Mesenchymal stem cell (in vitro differentiated cells and primary cell): ENCODE data around the gene IL6R.

Experiments
- DNase-seq: peaks from one replicate; pipeline ENCODE4 v3.0.0-alpha.2; 2013
- H2AFZ ChIP-seq: one replicate; pipeline ENCODE4 v1.6.1; 2013; ENCODE audit warnings: low read depth, mild to moderate bottlenecking, control low read depth, inconsistent platforms, low read length, moderate library complexity
- H2AK5ac ChIP-seq: 2 replicates; pipeline ENCODE4 v1.6.1; 2013; ENCODE audit warnings: low read length, moderate library complexity, mild to moderate bottlenecking, inconsistent platforms; ENCODE audit not compliant: severe bottlenecking
- H2BK120ac ChIP-seq: one replicate; pipeline ENCODE4 v1.6.1; 2013; ENCODE audit warnings: low read depth, mild to moderate bottlenecking, inconsistent platforms, low read length, moderate library complexity
- H2BK12ac ChIP-seq, 2 experiments: one replicate each; pipeline ENCODE4 v1.6.1; 2013; ENCODE audit warnings: inconsistent platforms in 2 of 2, low read length in 2 of 2, mild to moderate bottlenecking in 2 of 2, moderate library complexity in 2 of 2, control low read depth in 1 of 2
- H2BK15ac ChIP-seq: one replicate; pipeline ENCODE4 v1.6.1; 2013; ENCODE audit warnings: mild to moderate bottlenecking, low read depth, inconsistent platforms; ENCODE audit not compliant: poor library complexity, severe bottlenecking
- H2BK5ac ChIP-seq: 2 replicates; pipeline ENCODE4 v1.6.1; 2013; ENCODE audit warnings: low read depth, mild to moderate bottlenecking, low read length, control low read depth, inconsistent platforms; ENCODE audit not compliant: poor library complexity, severe bottlenecking
- H3K14ac ChIP-seq, 2 experiments: one replicate each; pipeline ENCODE4 v1.6.1; 2013; ENCODE audit warnings: inconsistent platforms in 2 of 2, low read length in 2 of 2, control low read depth in 1 of 2, mild to moderate bottlenecking in 1 of 2, moderate library complexity in 1 of 2
- H3K18ac ChIP-seq, 2 experiments: one replicate each; pipeline ENCODE4 v1.6.1; 2013; ENCODE audit warnings: inconsistent platforms in 2 of 2, low read length in 2 of 2, control low read depth in 1 of 2, low read depth in 1 of 2, mild to moderate bottlenecking in 1 of 2
- H3K23ac ChIP-seq, 2 experiments: one replicate each; pipeline ENCODE4 v1.6.1; 2013; ENCODE audit warnings: inconsistent platforms in 2 of 2, low read length in 2 of 2, mild to moderate bottlenecking in 2 of 2, moderate library complexity in 2 of 2, control low read depth in 1 of 2
- H3K27ac ChIP-seq: 2 replicates; pipeline ENCODE4 v1.5.1; 2013; ENCODE audit warnings: mild to moderate bottlenecking, moderate library complexity, low read length, control low read depth, inconsistent platforms; ENCODE audit not compliant: poor library complexity, severe bottlenecking
- H3K27me3 ChIP-seq, 2 experiments: 2 replicates each; pipeline versions ENCODE4 v1.6.1 to v1.7.0; 2013; ENCODE audit warnings: low read length in 2 of 2, mild to moderate bottlenecking in 2 of 2, moderate library complexity in 2 of 2, control low read depth in 1 of 2, inconsistent platforms in 1 of 2; ENCODE audit not compliant: control insufficient read depth in 1 of 2, insufficient read depth in 1 of 2
- H3K36me3 ChIP-seq, 2 experiments: 2 replicates each; pipeline versions ENCODE4 v1.6.1 to v1.7.0; 2013; ENCODE audit warnings: low read length in 2 of 2, control low read depth in 1 of 2, inconsistent platforms in 1 of 2, low read depth in 1 of 2, mild to moderate bottlenecking in 1 of 2; ENCODE audit not compliant: insufficient read depth in 2 of 2, control insufficient read depth in 1 of 2
- H3K4ac ChIP-seq, 2 experiments: one replicate each; pipeline ENCODE4 v1.6.1; 2013; ENCODE audit warnings: inconsistent platforms in 2 of 2, low read length in 2 of 2, mild to moderate bottlenecking in 2 of 2, moderate library complexity in 2 of 2, control low read depth in 1 of 2, low read depth in 1 of 2
- H3K4me1 ChIP-seq: 2 replicates; pipeline ENCODE4 v1.6.1; 2013; ENCODE audit warnings: low read depth, low read length, control low read depth; ENCODE audit not compliant: control insufficient read depth, insufficient read depth
- H3K4me2 ChIP-seq: 2 replicates; pipeline ENCODE4 v1.6.1; 2013; ENCODE audit warnings: low read length, mild to moderate bottlenecking, inconsistent platforms; ENCODE audit not compliant: poor library complexity, severe bottlenecking
- H3K4me3 ChIP-seq, 2 experiments: 2 replicates each; pipeline versions ENCODE4 v1.5.1 to v1.7.0; 2013; ENCODE audit warnings: low read length in 2 of 2, mild to moderate bottlenecking in 2 of 2, control low read depth in 1 of 2, low read depth in 1 of 2; ENCODE audit not compliant: insufficient read depth in 1 of 2
- H3K79me1 ChIP-seq: replicated peaks from 2 replicates; pipeline ENCODE4 v1.6.1; 2013; ENCODE audit warnings: mild to moderate bottlenecking, control low read depth, low read length, inconsistent platforms; ENCODE audit not compliant: poor library complexity, severe bottlenecking
- H3K9ac ChIP-seq: 2 replicates; pipeline ENCODE4 v1.7.0; 2013; ENCODE audit warnings: mild to moderate bottlenecking, low read length, moderate library complexity
- H3K9me3 ChIP-seq: 2 replicates; pipeline ENCODE4 v1.7.0; 2013; ENCODE audit warnings: mild to moderate bottlenecking, low read length; ENCODE audit not compliant: control insufficient read depth
- H4K8ac ChIP-seq: one replicate; pipeline ENCODE4 v1.6.1; 2013; ENCODE audit warnings: inconsistent platforms, mild to moderate bottlenecking, low read length, moderate library complexity
- H4K91ac ChIP-seq: one replicate; pipeline ENCODE4 v1.6.1; 2013; ENCODE audit warnings: mild to moderate bottlenecking, low read length, inconsistent platforms
- WGBS: methylation state at CpG from one replicate; pipeline ENCODE4 v1.1.7; 2013; ENCODE audit warnings: mixed read lengths; 5-methylcytosine and 5-hydroxymethylcytosine counted together

IL6R gene

DNA sequence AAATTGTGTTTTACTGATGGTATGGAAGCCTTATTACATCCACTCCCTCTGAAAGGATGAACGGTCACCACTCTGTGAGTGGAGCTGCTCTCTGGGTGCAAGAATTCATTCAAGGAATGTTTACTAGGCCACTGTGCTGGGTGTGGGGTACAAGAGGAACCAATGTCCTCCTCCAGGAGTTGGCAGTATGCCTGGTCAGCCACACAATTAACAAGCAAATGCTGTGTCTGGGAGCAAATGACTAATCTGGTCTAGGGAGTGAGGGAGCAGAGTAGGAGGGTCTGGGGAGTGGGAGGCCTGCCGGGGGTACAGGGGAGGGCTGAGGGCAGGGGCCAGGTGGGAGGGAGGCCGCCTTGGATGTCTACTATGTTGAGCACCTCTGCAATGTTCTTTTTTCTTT, 69.7 kb downstream of the IL6R start:
- Histone ChIP-seq H3K79me1 (no peaks in the 10 kb centered on the region), H2BK15ac (no peak overlapping the region), H2BK5ac (no peak overlapping the region), H3K4me1 (peaks cover 11% of the 10 kb centered on the region), H4K91ac (no peak overlapping the region), H4K8ac (no peak overlapping the region), H2BK120ac (no peak overlapping the region), H3K14ac (no peak overlapping the region), H3K27me3 (no peaks in the 10 kb centered on the region), H3K23ac (no peak overlapping the region), H3K27ac (no peak overlapping the region), H3K4ac (no peak overlapping the region), H3K18ac (no peak overlapping the region), H2BK12ac (peak overlapping the region in 1 of 2 experiments; percentile 1), H3K36me3 (no peaks in the 10 kb centered on the region), H3K4me3 (no peak overlapping the region), H2AFZ (no peak overlapping the region), H3K9me3 (no peaks in the 10 kb centered on the region), H2AK5ac (no peak overlapping the region), H3K9ac (no peak overlapping the region), H3K4me2 (no peak overlapping the region)
- peak; percentile 81 for DNase-seq
- 47% methylated on average over 2 of the region's 3 CpGs for WGBS

DNA sequence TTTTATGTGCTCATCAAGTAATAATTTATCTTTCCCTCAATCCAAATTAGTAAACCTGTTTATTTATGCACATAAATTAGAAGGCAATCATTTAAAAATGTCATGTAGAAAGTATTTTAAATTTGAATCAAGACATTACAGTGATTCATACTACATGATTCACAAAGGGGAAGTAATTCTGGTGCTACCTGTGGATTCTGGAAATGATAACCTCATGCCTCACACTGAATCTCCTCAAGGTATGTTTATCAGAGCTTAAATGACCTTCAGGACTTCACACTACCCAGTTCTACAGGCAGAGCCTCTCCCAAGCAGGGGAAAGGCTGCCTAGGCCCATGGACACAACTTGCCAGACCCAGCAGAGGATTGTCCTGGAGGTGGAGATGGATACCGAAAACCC, 71.6 kb downstream of the IL6R start:
- no peak overlapping the region for H3K4me2 ChIP-seq
- no peak for DNase-seq
- H3K9ac ChIP-seq = no peak overlapping the region

DNA sequence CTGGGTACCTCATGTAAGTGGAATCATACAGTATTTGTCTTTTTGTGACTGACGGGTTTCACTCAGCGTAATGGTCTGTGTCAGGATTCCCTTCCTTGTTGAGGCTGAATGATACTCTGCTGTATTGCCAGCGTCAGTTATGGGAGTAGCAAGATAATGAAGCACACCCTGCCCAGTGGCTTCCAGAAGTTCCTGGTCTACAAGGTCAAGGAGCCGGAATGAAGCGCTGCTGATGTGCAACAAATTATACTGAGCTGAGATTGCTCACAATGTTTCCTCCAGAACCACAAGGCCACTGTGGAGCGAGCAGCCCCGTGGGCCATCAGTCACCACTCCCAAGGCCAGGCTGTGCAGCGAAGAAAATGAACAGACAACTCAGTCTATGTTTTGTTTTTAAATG, 72.9 kb downstream of the IL6R start:
- no peak overlapping the region for H3K4ac ChIP-seq
- no peak overlapping the region for H2BK120ac ChIP-seq
- H3K27me3 ChIP-seq = no peaks in the 10 kb centered on the region
- H3K23ac ChIP-seq = no peak overlapping the region
- WGBS = 94% methylated on average over 5 of the region's 8 CpGs
- no peak overlapping the region for H2AK5ac ChIP-seq
- H2BK12ac ChIP-seq = peak overlapping the region in 1 of 2 experiments; percentile 35
- no peak overlapping the region for H4K91ac ChIP-seq
- no peaks in the 10 kb centered on the region for H3K36me3 ChIP-seq
- H2BK15ac ChIP-seq = no peak overlapping the region
- DNase-seq = no peak
- H3K4me2 ChIP-seq = no peak overlapping the region
- H2BK5ac ChIP-seq = no peak overlapping the region
- H4K8ac ChIP-seq = no peak overlapping the region
- H3K9ac ChIP-seq = no peak overlapping the region
- H3K27ac ChIP-seq = no peak overlapping the region
- peaks cover 11% of the 10 kb centered on the region for H3K4me1 ChIP-seq
- H3K4me3 ChIP-seq = no peak overlapping the region
- no peak overlapping the region for H2AFZ ChIP-seq
- H3K14ac ChIP-seq = no peak overlapping the region
- no peak overlapping the region for H3K18ac ChIP-seq
- H3K79me1 ChIP-seq = no peaks in the 10 kb centered on the region
- H3K9me3 ChIP-seq = no peaks in the 10 kb centered on the region

More for the DNA sequence above, 71.6 kb downstream of the IL6R start:
- H2BK5ac ChIP-seq = no peak overlapping the region
- H3K14ac ChIP-seq = no peak overlapping the region
- no peak overlapping the region for H2BK15ac ChIP-seq
- WGBS = no CpG with 5 or more reads among the region's 1 CpG
- no peaks in the 10 kb centered on the region for H3K36me3 ChIP-seq
- H4K8ac ChIP-seq = no peak overlapping the region
- no peak overlapping the region for H3K4ac ChIP-seq
- no peak overlapping the region for H2AK5ac ChIP-seq
- no peaks in the 10 kb centered on the region for H3K27me3 ChIP-seq
- no peak overlapping the region for H3K18ac ChIP-seq
- H3K4me3 ChIP-seq = no peak overlapping the region
- H3K23ac ChIP-seq = no peak overlapping the region
- no peaks in the 10 kb centered on the region for H3K79me1 ChIP-seq
- H3K27ac ChIP-seq = no peak overlapping the region
- no peak overlapping the region for H2BK12ac ChIP-seq
- H4K91ac ChIP-seq = no peak overlapping the region
- H2AFZ ChIP-seq = no peak overlapping the region
- H2BK120ac ChIP-seq = no peak overlapping the region
- peaks cover 11% of the 10 kb centered on the region for H3K4me1 ChIP-seq
- no peaks in the 10 kb centered on the region for H3K9me3 ChIP-seq

DNA sequence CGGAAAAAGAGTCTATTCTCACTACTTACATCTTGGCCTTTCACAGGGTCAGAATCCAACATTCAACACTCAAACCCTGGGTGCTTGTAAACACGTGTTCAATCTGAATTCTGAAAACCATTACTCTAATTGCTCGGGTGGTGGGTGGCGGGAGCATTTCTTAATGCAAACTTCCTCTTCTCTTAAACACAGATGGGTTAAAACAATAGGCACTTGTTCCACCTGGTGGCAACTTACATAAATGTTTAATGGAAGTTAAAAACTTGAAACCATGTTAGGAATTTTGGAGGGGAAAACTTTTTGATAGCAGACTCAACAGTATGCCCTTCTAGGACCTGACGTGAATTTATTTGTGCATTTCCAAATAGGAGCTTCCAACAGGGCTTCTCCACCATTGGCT, 73.5 kb downstream of the IL6R start:
- H2AK5ac ChIP-seq = no peak overlapping the region
- no peaks in the 10 kb centered on the region for H3K9me3 ChIP-seq
- no peak overlapping the region for H2BK5ac ChIP-seq
- no peak overlapping the region for H4K8ac ChIP-seq
- H3K4ac ChIP-seq = no peak overlapping the region
- H2BK15ac ChIP-seq = no peak overlapping the region
- H2AFZ ChIP-seq = no peak overlapping the region
- H2BK12ac ChIP-seq = no peak overlapping the region
- no peaks in the 10 kb centered on the region for H3K79me1 ChIP-seq
- H3K9ac ChIP-seq = no peak overlapping the region
- no peak overlapping the region for H3K4me3 ChIP-seq
- H4K91ac ChIP-seq = no peak overlapping the region
- DNase-seq = peak; percentile 13
- no peak overlapping the region for H3K27ac ChIP-seq
- no peak overlapping the region for H2BK120ac ChIP-seq
- no peak overlapping the region for H3K14ac ChIP-seq
- H3K4me2 ChIP-seq = no peak overlapping the region
- no peaks in the 10 kb centered on the region for H3K36me3 ChIP-seq
- H3K18ac ChIP-seq = no peak overlapping the region
- H3K27me3 ChIP-seq = no peaks in the 10 kb centered on the region
- H3K4me1 ChIP-seq = peaks cover 11% of the 10 kb centered on the region
- H3K23ac ChIP-seq = no peak overlapping the region
- 71% methylated on average over 3 of the region's 5 CpGs for WGBS
